HG02852 (cell line): ENCODE measurements around the gene ACTA2.

Source experiments
- ATAC-seq: cut with Tn5 transposase; IDR thresholded peaks from one replicate; pipeline ENCODE4 v1.9.1; 2021; ENCODE audit warnings: mild to moderate bottlenecking, moderate library complexity; ENCODE audit not compliant: unreplicated experiment

Gene ACTA2

GRCh38 chr10:88920986-88921593, 31.5 kb downstream of the ACTA2 start:
- ATAC-seq = no peak

DNA sequence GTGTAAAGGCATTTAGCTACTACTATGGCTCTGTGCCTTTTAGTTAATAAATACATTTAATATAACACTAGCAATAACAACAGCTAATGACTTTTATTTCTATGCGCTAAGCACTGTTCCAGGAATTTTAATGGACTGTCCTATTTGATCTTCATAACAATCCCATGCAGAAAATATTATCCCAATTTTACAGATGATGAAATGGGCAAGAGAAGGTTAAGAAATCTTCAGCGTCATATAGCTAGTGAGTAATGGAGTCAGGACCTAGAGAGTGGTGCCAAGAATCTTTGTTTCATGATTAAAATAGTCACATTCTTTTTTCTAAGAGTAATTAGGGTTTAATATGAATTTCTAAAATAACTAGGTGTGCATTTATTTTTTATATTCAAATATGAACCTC, 32.4 kb downstream of the ACTA2 start:
- no peak for ATAC-seq

DNA sequence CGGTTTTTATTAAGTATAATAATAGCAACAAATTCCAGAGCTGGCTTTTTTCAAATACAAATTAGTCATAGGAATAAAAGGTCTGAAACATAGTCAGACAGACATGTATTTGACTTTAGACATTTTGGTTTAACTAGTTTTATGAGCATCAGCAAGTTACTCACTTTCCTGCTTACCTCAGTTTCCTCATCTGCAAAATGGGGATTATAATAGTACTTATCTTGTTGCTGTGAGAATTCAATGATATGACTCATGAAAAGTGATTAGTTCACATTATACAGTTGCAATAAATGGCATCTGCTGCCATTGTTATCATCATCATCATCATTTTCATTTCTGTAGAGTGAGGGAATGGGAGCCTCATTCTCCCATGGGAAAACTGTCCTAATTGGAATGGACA, 33.5 kb downstream of the ACTA2 start:
- ATAC-seq = no peak

- no peak for ATAC-seq
Observed at GRCh38 chr10:88918191-88918905, 34.2 kb downstream of the ACTA2 start.

DNA sequence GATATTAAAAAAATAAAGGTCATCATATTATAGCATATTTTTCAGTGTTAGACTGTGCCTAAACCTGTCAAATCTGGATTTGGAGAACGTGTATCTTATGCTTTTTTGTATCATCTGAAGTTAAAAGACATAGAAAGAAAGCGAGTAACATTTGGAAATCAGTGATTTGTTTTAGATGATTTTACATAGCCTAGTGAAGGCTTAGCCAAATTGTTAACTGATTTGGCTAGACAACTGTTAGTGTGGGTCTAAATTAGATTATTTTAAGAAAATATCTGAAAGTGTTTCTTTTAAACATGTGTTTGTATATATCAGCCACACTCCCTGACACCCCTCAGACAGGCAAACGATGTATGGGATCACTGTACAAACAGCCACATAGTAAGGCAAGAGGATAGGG, 35.6 kb downstream of the ACTA2 start:
- ATAC-seq = no peak

DNA sequence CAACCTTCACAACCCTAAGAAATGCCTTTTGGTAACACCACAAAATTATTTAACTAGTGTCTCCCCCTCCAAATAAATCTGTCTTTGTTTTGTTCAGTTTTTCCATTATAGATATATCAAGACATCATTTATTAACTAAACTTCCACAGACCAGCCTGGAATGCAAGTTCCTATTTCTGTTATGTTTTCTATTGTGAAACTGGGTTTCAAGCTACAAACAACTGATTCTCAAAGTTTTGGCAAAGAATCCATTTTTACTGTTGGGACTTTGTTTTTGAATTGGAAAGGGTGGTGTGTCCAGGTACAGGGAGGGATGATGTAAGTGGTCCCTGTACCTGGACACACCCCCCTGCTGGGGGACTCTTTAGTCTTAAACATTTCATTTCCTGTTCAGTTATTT, 36.3 kb downstream of the ACTA2 start:
- no peak for ATAC-seq

DNA sequence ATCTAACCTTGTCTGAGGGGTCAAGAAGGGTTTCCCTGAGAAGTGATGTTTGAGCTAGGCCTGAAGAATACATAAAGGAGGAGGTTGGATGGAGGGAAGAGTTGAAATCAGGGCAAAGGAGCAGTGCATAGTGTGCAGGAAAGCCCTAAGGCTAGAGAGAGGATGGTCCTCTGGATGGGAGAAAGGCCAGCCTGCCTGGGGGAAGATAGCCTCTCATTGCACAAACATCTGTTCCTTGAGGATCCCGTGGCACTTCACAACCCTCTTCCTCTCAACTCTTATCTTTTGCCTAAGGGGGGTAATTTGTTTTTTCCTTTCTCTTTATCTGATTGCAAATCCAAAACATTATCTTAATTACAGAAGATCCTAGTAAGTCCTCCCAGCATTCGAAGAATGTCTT, 36.8 kb downstream of the ACTA2 start:
- no peak for ATAC-seq

GRCh38 chr10:88913788-88914187, 38.8 kb downstream of the ACTA2 start:
- ATAC-seq = no peak

DNA sequence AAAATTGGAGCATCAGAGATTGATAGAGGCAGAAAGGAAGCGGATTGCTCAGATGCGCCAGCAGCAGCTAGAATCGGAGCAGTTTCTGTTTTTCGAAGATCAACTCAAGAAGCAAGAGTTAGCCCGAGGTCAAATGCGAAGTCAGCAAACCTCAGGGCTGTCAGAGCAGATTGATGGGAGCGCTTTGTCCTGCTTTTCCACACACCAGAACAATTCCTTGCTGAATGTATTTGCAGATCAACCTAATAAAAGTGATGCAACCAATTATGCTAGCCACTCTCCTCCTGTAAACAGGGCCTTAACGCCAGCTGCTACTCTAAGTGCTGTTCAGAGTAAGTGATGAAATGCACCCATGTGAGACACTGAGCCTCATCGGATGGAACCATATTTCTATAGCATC, 39.4 kb downstream of the ACTA2 start:
- ATAC-seq = no peak

- no peak for ATAC-seq
Observed at GRCh38 chr10:88911851-88912250, 40.7 kb downstream of the ACTA2 start.

GRCh38 chr10:88911116-88911515, 41.5 kb downstream of the ACTA2 start:
- ATAC-seq = no peak

DNA sequence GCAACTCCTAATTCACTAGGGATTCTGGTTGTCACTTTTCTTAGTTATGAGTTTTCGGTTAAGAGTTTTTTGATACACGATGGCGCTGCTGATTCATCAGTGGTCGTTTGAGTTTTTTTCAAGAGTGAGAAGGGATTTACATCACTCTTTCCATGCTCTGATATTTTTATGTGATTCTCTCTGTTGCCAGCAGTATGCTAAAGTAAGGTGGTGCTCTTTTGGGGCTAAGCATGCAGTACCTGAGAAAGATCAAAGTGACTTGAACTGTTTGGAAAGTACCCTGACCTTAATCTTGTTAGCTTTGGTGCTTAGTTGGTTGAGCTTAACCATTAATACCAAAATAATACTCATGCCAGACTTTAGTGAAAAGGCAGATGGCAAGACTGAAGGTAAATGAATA, 44.4 kb downstream of the ACTA2 start:
- ATAC-seq = no peak

- ATAC-seq = no peak
Observed at GRCh38 chr10:88906921-88907320, 45.7 kb downstream of the ACTA2 start.

DNA sequence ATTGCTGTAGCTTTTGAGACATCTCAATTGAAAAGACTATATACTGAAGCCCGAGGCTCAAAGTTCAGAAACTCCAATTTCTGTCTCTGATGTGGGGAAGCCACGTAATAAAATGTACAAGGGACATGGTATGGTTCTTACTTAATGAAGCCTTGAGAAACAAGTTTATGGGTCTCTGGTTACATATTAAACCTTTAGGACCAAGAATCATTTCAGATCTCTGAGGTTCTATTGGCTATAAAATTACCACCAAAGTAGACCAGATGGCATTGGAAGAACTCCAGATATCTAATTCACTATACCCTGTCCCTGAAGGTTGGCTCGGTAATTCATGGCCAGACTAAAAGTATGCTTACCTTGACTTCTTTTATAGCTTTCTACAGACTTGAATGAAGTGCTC, 48.9 kb downstream of the ACTA2 start:
- no peak for ATAC-seq

DNA sequence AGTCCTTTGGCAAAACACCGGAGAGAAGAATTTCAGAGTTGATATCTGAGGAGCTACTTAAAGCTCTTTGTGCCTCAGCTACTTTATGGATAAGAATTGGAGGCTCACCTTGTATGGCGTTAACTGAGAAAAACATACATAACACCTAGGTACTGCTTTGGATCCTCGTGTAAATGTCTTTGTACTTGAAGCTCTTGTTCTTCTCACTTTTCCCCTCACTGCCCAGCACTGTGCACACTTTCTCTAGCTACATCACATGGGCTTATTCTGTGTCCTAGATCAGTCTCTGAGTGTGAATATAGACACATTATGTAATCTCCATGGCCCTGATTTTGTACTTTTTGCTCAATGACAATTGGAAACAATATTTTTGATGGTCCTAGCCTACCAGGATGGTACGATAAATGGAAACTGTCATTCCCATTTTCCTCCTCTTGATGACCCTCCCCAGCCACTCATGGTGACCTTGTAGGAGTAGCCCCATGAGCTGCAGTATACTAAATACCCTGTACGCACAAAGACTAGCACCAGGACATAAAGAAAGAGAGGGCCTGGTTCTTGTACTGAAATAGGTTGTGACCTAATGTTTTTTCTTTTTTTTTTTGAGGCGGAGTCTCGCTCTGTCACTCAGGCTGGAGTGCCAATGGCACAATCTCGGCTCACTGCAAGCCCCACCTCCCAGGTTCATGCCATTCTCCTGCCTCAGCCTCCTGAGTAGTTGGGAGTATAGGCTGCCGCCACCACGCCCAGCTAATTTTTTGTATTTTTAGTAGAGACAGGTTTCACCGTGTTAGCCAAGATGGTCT, 50.4 kb downstream of the ACTA2 start:
- ATAC-seq = peak; percentile 43

DNA sequence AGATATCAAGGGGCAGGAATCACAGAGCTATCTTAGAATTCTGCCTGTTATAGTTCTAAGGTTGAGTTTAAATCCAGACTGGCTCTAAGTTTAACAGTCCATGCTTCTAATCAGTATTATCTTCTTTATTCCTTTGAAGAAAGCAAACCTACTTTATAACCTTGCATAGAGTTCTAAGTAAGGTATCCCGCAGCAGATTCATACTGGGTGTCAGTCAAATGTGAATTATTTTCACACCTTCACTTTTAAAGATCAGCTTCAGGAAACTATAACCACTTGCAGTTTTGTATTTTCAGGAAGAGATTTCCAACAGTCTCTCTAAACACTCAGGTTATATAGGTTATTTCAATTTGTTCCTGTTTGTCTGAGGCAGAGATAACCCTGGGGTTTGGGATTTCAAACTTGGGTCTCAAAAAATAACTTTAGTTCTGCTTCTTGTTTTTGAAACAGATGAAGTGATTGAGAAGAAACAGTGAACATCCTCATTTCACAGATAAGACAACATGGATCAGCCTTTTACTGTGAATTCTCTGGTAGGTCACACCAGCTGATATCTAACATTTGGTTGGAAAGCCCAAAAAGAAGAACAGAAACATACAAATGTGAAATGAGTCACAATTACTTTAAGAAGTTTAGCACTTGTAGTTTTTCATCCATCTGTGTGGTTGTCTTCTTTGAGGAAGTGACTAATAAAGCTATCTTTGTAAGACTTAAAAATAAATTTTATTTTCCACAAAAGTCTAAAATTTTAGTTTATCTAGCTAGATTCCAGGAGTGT, 51.2 kb downstream of the ACTA2 start:
- ATAC-seq = peak; percentile 77

- no peak for ATAC-seq
Observed at GRCh38 chr10:88899886-88900285, 52.7 kb downstream of the ACTA2 start.

DNA sequence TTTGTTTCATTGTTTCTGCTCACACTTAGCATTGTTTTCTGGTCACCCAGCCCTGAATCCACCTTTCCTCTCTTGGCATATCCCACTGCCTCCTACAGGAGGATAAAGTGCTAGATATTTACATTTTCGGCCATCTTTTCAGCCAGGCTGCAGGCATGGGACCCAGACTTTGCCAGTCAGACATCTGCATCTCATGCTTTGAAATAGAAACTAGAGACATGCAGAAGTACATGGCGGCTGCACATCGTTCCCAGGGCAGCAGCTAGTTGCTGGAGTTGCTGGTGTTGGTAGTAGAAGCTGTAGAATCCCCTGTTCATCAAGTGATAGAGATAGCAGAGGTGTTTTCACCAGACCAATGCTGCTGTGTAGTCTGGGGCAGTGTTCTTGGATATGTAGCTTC, 53.8 kb downstream of the ACTA2 start:
- ATAC-seq = no peak

DNA sequence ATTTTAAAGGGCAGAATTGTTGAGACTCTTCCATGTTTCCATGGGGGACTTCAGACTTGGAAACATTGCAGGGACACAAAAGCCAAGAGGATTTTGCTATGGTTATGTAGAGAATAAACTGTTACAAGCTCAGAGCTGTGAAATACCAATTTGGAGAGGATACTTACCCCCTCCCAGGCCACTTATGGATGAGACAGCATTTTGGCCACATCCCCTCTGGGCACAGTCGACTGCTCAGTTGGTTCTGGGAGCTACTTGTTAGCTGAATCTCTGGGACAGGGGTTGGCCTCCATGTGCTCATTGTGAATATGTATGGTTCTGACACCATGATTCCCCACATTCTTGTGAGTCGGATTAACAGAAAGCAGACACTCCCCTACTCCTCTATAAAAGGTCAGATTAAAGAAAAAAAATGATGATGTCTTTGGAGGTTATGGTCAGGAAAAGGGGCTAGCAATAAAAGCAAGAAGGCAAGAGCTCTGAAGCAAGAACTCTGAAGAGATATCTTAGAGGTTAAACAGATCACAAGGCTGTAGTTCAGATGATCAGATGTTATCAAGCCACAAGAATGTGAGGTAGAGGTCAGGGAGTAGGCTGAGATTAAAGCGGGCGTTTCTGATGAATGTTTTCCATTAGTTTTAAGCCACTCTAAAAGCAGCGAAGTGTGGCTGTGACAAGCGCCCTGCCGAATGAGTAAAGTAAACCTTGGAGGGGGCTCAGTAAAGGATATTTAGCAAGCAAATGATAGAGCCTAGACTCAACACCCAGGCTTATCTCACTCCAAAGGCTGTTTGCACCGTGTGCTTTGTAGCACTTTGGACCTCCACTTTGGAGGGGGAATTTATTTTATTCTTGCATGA, 55.3 kb downstream of the ACTA2 start:
- no peak for ATAC-seq

- no peak for ATAC-seq
Observed at GRCh38 chr10:88896372-88896993, 56.1 kb downstream of the ACTA2 start.
